Esophagus mucosa (tissue), 1 donor: ENCODE data around the gene SCYGR8. TPM values are rescaled to one million over a fixed set of nuclear protein-coding genes. Genes with fewer than 3 reads are reported as not detected.
A peak's percentile ranks its signal among the peaks of the same experiment; 100 is the strongest.

Experiments
- ATAC-seq: fragments of 200-7000 bp; cut with Tn5 transposase; one replicate; pipeline ENCODE4 v1.9.1; 2020
- total RNA-seq: library from RNA; stranded (reverse); gene quantifications from one replicate; pipeline ENCODE4 v1.2.4, GENCODE V29; 2023
- donor health status: DM: yes; HTN: yes; CAD: no.

Gene SCYGR8
- total RNA-seq, 1 donor from 2014 or later: not detected

GRCh38 chr2:227761740-227762476, 16.2 kb downstream of the SCYGR8 start:
- ATAC-seq: no peak

- ATAC-seq: no peak
Measured at GRCh38 chr2:227765788-227766372, 20.2 kb downstream of the SCYGR8 start.

GRCh38 chr2:227766373-227766883, 20.7 kb downstream of the SCYGR8 start:
- peak; percentile 89 for ATAC-seq

- no peak for ATAC-seq
Measured at GRCh38 chr2:227767830-227768229, 22.1 kb downstream of the SCYGR8 start.

GRCh38 chr2:227772197-227772661, 26.5 kb downstream of the SCYGR8 start:
- no peak for ATAC-seq

GRCh38 chr2:227772932-227773331, 27.2 kb downstream of the SCYGR8 start:
- no peak for ATAC-seq

- no peak for ATAC-seq
Measured at GRCh38 chr2:227774011-227774624, 28.4 kb downstream of the SCYGR8 start.

GRCh38 chr2:227774895-227775842, 29.5 kb downstream of the SCYGR8 start:
- no peak for ATAC-seq

- no peak for ATAC-seq
Measured at GRCh38 chr2:227780981-227781615, 35.4 kb downstream of the SCYGR8 start.

GRCh38 chr2:227781841-227782240, 36.1 kb downstream of the SCYGR8 start:
- ATAC-seq: no peak

- ATAC-seq: no peak
Measured at GRCh38 chr2:227782804-227783203, 37.1 kb downstream of the SCYGR8 start.

- ATAC-seq: no peak
Measured at GRCh38 chr2:227783404-227784138, 37.9 kb downstream of the SCYGR8 start.

GRCh38 chr2:227785293-227785692, 39.6 kb downstream of the SCYGR8 start:
- no peak for ATAC-seq

- ATAC-seq: peak; percentile 95
Measured at GRCh38 chr2:227788561-227789018, 42.9 kb downstream of the SCYGR8 start.

- no peak for ATAC-seq
Measured at GRCh38 chr2:227789803-227790202, 44.1 kb downstream of the SCYGR8 start.

GRCh38 chr2:227793148-227793712, 47.5 kb downstream of the SCYGR8 start:
- peak; percentile 46 for ATAC-seq
